Left ventricle myocardium inferior (tissue), 1 donor: ENCODE data around the gene SPATS1. TPM values are rescaled to one million over a fixed set of nuclear protein-coding genes. Genes with fewer than 3 reads are reported as not detected.

ENCODE experiments used
- DNase-seq: peaks from one replicate; pipeline ENCODE4 v3.0.0-alpha.2; 2020
- H3K27ac ChIP-seq: fragments of 200-600 bp; replicated peaks from 2 replicates; pipeline ENCODE4 v1.8.0; 2021
- H3K27me3 ChIP-seq: fragments of 200-600 bp; 2 replicates; pipeline ENCODE4 v1.8.0; 2021; ENCODE audit warnings: low read depth
- H3K36me3 ChIP-seq: fragments of 200-600 bp; 2 replicates; pipeline ENCODE4 v1.8.0; 2021
- H3K4me1 ChIP-seq: fragments of 200-600 bp; 2 replicates; pipeline ENCODE4 v1.8.0; 2021
- H3K4me3 ChIP-seq: fragments of 200-600 bp; 2 replicates; pipeline ENCODE4 v1.8.0; 2021; ENCODE audit warnings: mild to moderate bottlenecking, moderate library complexity
- H3K9me3 ChIP-seq: fragments of 200-600 bp; replicated peaks from 2 replicates; pipeline ENCODE4 v1.8.0; 2021
- CTCF ChIP-seq: fragments of 200-600 bp; IDR thresholded peaks from 2 replicates; pipeline ENCODE4 v1.8.0; 2021; ENCODE audit warnings: antibody characterized with exemption, mild to moderate bottlenecking, borderline replicate concordance
- intact Hi-C: fragments of 100-400 bp; cut with micrococcal nuclease; formaldehyde crosslinking; loops from one replicate; pipeline ENCODE4 v1.11.0; 2022
- total RNA-seq: library from RNA; stranded (reverse); fragmentation: NEBNext Ultra II Directional; extraction: Animal tissue kit (Norgen Biotek cat#: 25700); gene quantifications from one replicate; pipeline ENCODE4 v1.2.1, GENCODE V29; 2021
- donor health status: DM: no; HTN: yes; CAD: no; lungs with severe emphysema.

The SPATS1 gene
- total RNA-seq, 1 donor from 2014 or later: not detected

GRCh38 chr6:44363377-44363926 lies 21.0 kb downstream of the SPATS1 start:
- TF ChIP-seq CTCF: no peak
- intact Hi-C loops: no loop called here
- H3K27ac ChIP-seq: no peak overlapping the region
- DNase-seq: no peak
- no peaks in the 10 kb centered on the region for H3K4me1 ChIP-seq
- H3K27me3 ChIP-seq: peaks cover 54% of the 10 kb centered on the region
- H3K4me3 ChIP-seq: no peak overlapping the region
- no peaks in the 10 kb centered on the region for H3K9me3 ChIP-seq
- no peaks in the 10 kb centered on the region for H3K36me3 ChIP-seq

GRCh38 chr6:44366781-44367180 lies 24.3 kb downstream of the SPATS1 start:
- Histone ChIP-seq H3K9me3 (no peaks in the 10 kb centered on the region), H3K36me3 (no peaks in the 10 kb centered on the region), H3K4me1 (no peaks in the 10 kb centered on the region), H3K27me3 (peaks cover 37% of the 10 kb centered on the region), H3K4me3 (no peak overlapping the region), H3K27ac (no peak overlapping the region)
- no peak for TF ChIP-seq CTCF
- intact Hi-C loops: no loop called here
- no peak for DNase-seq

GRCh38 chr6:44367681-44368080 lies 25.2 kb downstream of the SPATS1 start:
- no peak for TF ChIP-seq CTCF
- DNase-seq: no peak
- H3K27me3 ChIP-seq: peaks cover 29% of the 10 kb centered on the region
- no peaks in the 10 kb centered on the region for H3K36me3 ChIP-seq
- intact Hi-C loops: no loop called here
- no peaks in the 10 kb centered on the region for H3K4me1 ChIP-seq
- H3K27ac ChIP-seq: no peak overlapping the region
- H3K4me3 ChIP-seq: no peak overlapping the region
- H3K9me3 ChIP-seq: no peaks in the 10 kb centered on the region

DNA sequence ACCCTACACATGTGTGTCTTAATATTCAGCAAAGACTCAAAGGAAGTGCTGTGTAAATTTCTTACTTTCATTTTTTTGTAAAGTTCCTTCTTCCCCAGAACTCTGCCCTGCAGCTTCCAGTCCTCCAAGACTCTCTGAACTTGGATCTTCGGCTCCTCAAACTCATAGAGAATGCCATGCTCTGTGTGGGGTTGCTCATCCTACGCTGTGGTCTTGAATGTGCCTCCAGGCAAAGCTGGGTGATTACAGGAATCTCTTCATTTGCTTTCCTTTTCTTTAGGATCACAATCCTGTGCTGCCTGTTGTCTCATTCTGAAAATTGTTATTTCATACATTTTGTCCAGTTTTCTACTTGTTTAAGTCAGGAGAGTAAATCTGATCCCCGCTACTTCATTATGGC lies 30.6 kb downstream of the SPATS1 start:
- Histone ChIP-seq H3K27me3 (peaks cover 12% of the 10 kb centered on the region), H3K4me3 (no peak overlapping the region), H3K36me3 (no peaks in the 10 kb centered on the region), H3K4me1 (no peaks in the 10 kb centered on the region), H3K9me3 (no peaks in the 10 kb centered on the region), H3K27ac (no peak overlapping the region)
- TF ChIP-seq CTCF: no peak
- intact Hi-C loops: no loop called here
- no peak for DNase-seq

- Histone ChIP-seq H3K4me1 (no peaks in the 10 kb centered on the region), H3K36me3 (no peaks in the 10 kb centered on the region), H3K27ac (no peak overlapping the region), H3K27me3 (peaks cover 12% of the 10 kb centered on the region), H3K9me3 (no peaks in the 10 kb centered on the region), H3K4me3 (no peak overlapping the region)
- intact Hi-C loops: no loop called here
- no peak for TF ChIP-seq CTCF
- no peak for DNase-seq
Measured at GRCh38 chr6:44373787-44374186, 31.3 kb downstream of the SPATS1 start.

GRCh38 chr6:44375071-44375470 lies 32.6 kb downstream of the SPATS1 start:
- DNase-seq: no peak
- peaks cover 5% of the 10 kb centered on the region for H3K27me3 ChIP-seq
- H3K4me1 ChIP-seq: no peaks in the 10 kb centered on the region
- no peak overlapping the region for H3K4me3 ChIP-seq
- no peak overlapping the region for H3K27ac ChIP-seq
- no peaks in the 10 kb centered on the region for H3K36me3 ChIP-seq
- H3K9me3 ChIP-seq: no peaks in the 10 kb centered on the region
- intact Hi-C loops: no loop called here
- TF ChIP-seq CTCF: no peak
